Activated T-cell treated with anti-CD3 and anti-CD28 coated beads, Interleukin-2, amount 50 U/mL, for 24 hours (primary cell): Measurements from ENCODE around the gene PXMP4.

ENCODE experiments used
- DNase-seq: peaks from one replicate; pipeline ENCODE4 v3.0.0-alpha.2; 2020
- H3K27ac Mint-ChIP-seq: 2 replicates; pipeline ENCODE4 v1.8.0; 2020; ENCODE audit warnings: mild to moderate bottlenecking, mixed read lengths
- H3K27me3 Mint-ChIP-seq: 2 replicates; pipeline ENCODE4 v1.8.0; 2020; ENCODE audit warnings: mixed read lengths
- H3K36me3 Mint-ChIP-seq: 2 replicates; pipeline ENCODE4 v1.8.0; 2020; ENCODE audit warnings: low read depth, mixed read lengths
- H3K4me1 Mint-ChIP-seq: 2 replicates; pipeline ENCODE4 v1.8.0; 2020; ENCODE audit warnings: low read depth, mixed read lengths
- H3K4me3 Mint-ChIP-seq: 2 replicates; pipeline ENCODE4 v1.8.0; 2020; ENCODE audit warnings: mild to moderate bottlenecking, moderate library complexity, mixed read lengths
- H3K9me3 Mint-ChIP-seq: 2 replicates; pipeline ENCODE4 v1.8.0; 2020; ENCODE audit warnings: mixed read lengths

The PXMP4 gene

DNA sequence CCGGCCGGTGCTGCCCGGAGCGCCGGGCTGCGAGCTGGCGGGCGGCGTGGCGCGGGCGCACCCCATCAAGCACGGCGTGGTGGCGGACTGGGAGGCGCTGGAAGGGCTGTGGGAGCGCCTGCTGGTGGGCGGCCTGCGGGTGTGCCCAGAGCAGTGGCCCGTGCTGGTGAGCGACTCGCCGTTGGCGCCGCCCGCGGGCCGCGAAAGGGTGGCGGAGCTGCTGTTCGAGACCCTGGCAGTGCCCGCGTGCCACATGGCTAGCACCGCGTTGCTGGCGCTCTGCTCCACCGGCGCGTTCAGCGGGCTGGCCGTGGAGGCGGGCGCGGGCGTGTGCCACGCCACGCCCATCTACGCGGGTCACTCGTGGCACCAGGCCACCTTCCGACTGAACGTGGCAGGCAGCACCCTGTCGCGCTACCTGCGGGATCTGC lies 52.9 kb downstream of the PXMP4 start:
- peak overlapping the region; percentile 89 for H3K27ac Mint-ChIP-seq
- H3K4me3 Mint-ChIP-seq: peak overlapping the region; percentile 84
- no peaks in the 10 kb centered on the region for H3K27me3 Mint-ChIP-seq
- peaks cover 42% of the 10 kb centered on the region for H3K4me1 Mint-ChIP-seq
- H3K9me3 Mint-ChIP-seq: no peaks in the 10 kb centered on the region
- H3K36me3 Mint-ChIP-seq: peaks cover 31% of the 10 kb centered on the region
- peak; percentile 80 for DNase-seq

DNA sequence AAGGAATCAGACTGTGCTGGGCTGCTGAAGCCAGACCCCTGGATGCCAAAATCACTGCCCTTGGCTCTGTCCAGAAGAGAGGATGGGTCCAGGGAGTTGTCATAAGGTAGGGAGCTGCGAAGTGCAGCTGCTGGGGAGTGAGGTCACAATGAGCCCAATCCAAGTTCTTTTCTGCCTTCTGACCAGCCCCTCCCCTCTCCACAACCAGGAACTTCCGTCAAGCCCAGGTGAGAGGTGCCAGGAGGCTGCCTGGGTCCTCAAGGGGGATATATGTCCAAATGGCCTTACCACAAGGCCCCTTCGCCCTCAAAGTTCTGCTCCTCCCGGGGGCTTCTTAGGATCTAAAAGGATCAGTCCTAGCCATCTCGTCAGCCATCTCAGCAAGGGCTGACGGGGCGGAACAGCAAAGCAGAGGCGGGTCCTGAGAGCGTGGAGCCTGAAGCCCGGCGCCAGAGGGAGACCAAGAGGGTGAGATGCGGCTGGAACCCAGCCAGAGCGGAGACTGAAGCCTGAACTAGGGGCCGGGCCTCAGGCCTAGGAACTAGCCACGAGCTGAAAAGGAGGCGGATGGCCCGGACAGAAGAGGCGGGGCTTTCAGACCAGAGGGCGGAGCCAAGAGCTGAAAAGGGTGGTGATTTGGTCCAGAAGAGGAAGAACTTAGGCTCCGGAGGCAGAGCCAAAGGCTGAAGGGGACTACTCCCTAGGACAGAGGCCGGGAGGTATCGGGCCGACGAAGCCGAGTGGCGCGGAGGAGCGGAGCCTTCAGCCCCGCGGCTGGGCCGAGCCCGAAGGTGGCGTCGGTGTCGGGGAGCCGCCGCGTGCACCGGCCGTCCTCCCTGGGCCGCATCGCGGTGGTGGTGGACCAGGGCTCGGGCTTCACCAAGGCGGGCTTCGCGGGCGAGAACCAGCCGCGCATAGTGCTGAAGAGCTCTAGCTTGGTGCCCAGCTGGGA lies 53.5 kb downstream of the PXMP4 start, which contains the start of gene ACTL10:
Gene ACTL10, plus strand, starts transcription at position 651 of the 952 bp plus-strand sequence. CDS start 555 bp downstream, outside the sequence.
- peak within 1 kb of the TSS; percentile 95 for H3K27ac Mint-ChIP-seq
- peak; percentile 92 for DNase-seq
- no peaks in the 10 kb centered on the region for H3K9me3 Mint-ChIP-seq
- H3K36me3 Mint-ChIP-seq: peaks cover 31% of the 10 kb centered on the region
- H3K4me1 Mint-ChIP-seq: peaks cover 40% of the 10 kb centered on the region
- peak within 1 kb of the TSS; percentile 84 for H3K4me3 Mint-ChIP-seq
- no peaks in the 10 kb centered on the region for H3K27me3 Mint-ChIP-seq

DNA sequence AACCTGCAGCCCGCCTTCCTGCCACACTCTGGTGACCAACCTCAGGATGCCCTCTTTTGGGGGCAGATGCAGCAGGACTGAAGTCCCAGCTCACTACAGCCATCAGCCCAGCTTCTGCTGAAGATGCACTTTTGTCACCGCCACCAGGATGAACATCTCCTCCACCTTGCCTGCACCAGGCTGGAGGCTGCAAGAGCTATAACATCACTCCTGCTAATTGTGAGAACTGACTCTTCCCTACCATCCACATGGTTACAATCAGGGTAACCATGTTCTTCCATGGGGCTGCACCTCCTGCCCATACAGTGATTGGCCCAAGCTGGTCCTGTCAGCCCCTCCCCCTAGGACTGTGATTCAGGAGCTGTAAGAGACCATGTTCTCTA lies 55.4 kb downstream of the PXMP4 start:
- H3K9me3 Mint-ChIP-seq: no peaks in the 10 kb centered on the region
- H3K27me3 Mint-ChIP-seq: no peaks in the 10 kb centered on the region
- H3K27ac Mint-ChIP-seq: peak overlapping the region; percentile 91
- DNase-seq: no peak
- H3K4me1 Mint-ChIP-seq: peaks cover 40% of the 10 kb centered on the region
- H3K4me3 Mint-ChIP-seq: peak overlapping the region; percentile 84
- H3K36me3 Mint-ChIP-seq: peaks cover 23% of the 10 kb centered on the region

DNA sequence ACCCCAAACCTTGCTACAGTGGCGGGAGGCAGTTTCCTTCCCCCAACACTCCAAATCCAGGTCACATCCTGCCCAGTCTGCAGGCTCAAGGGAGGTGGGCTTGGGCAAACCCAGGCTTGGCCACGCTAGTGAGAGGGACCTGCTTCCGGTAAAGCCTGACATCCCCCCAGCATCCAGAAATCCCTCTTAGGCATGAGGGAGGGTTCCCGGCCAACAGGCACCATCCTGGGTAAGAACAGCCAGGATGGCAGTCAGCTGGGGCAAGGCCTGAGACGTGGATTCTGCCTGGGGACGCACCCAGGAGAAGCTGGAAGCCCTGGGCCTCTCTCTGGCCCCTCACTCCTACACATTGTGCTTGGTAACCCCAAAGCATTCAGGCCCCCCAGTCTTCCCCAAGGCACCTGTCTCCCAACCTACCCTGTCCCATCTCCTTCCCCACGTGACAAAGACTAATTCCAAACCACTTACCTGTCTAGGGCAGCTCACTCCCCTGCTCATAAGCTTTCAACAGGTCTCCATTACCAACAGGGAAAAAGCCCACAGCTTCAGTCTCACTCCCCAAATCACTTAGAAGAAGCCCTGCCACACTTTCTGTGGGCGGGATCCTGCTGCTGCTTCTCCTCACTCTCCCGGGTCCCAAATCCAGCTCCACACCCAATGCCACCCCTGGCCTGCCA lies 55.9 kb downstream of the PXMP4 start:
- H3K4me1 Mint-ChIP-seq: peaks cover 40% of the 10 kb centered on the region
- H3K27ac Mint-ChIP-seq: peak overlapping the region; percentile 91
- no peaks in the 10 kb centered on the region for H3K9me3 Mint-ChIP-seq
- H3K27me3 Mint-ChIP-seq: no peaks in the 10 kb centered on the region
- H3K36me3 Mint-ChIP-seq: peaks cover 23% of the 10 kb centered on the region
- no peak for DNase-seq
- peak overlapping the region; percentile 84 for H3K4me3 Mint-ChIP-seq

DNA sequence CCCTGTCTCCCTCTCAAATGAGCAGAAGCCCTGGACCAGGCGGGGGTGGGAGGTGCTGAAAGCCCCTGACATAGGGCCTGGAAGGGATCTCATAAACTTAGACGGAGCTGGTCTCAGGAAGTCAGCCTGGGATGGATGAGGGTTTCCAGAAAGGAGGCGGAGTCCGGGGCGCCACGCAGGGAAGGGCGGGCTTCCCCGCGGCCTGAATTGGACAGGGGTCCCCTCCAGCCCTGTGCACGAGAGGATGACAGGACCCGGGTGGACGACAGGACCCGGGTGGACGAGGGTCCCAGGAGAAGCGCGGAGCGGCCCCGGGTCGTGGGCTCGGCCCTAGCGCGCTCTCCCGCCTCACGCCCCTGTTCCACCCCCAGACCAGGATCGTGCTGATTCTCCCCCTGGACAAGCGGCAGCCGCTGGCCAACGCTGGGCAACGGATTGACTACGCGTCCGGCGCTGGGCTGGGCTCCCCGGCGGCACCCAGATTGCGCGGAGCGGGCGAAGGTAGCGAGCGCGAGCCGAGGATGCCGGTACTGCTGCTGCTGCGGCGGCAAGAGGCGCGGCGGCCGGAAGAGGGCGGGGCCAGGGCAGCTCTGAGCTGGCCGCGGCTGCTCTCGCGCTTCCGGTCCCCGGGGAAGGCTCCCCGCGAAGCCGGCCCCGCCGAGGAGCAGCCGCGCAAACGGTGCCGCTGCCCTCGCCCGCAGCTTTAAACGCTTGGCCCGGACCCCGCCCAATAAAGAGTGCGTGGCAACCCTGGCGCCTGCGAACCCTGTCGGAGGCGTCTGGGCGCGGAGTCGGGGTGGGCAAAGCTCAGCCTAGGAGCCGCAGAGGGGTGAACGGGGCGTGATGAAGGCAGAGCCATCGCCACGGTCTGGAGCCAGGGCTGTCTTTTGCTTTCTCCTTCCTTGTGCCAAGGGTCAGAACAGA lies 56.7 kb downstream of the PXMP4 start:
- peak overlapping the region; percentile 84 for H3K4me3 Mint-ChIP-seq
- H3K36me3 Mint-ChIP-seq: peaks cover 19% of the 10 kb centered on the region
- DNase-seq: peak; percentile 90
- H3K27me3 Mint-ChIP-seq: no peaks in the 10 kb centered on the region
- peak overlapping the region; percentile 91 for H3K27ac Mint-ChIP-seq
- no peaks in the 10 kb centered on the region for H3K9me3 Mint-ChIP-seq
- H3K4me1 Mint-ChIP-seq: peaks cover 34% of the 10 kb centered on the region

DNA sequence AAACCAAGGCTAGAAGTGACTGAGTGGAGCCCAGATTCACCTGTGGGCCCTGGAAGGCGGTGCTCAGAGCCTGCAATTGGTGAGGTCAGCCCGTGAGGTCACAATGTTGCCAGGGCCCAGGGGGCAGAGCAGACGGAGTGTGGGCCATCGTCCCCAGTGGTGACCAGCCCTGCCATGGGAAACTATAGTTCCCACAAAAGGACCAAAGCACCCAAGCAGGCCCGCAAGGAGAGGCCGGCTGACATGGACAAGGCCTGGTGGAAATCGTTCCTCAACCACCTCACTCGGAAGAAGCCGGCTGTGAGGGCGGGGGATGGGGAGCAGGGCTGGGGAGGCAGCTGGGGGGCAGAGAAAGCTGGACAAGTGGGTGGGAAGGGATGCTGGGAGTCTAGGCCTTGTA lies 57.9 kb downstream of the PXMP4 start, which contains the start of gene C20orf144:
Gene C20orf144, plus strand, starts transcription at position 156 of the 400 bp plus-strand sequence. Its CDS starts 19 bp downstream, at position 175.
- H3K4me3 Mint-ChIP-seq: peak within 1 kb of the TSS; percentile 84
- no peak for DNase-seq
- H3K27ac Mint-ChIP-seq: peak within 1 kb of the TSS; percentile 91
- peaks cover 29% of the 10 kb centered on the region for H3K4me1 Mint-ChIP-seq
- no peaks in the 10 kb centered on the region for H3K27me3 Mint-ChIP-seq
- H3K36me3 Mint-ChIP-seq: peaks cover 12% of the 10 kb centered on the region
- no peaks in the 10 kb centered on the region for H3K9me3 Mint-ChIP-seq

DNA sequence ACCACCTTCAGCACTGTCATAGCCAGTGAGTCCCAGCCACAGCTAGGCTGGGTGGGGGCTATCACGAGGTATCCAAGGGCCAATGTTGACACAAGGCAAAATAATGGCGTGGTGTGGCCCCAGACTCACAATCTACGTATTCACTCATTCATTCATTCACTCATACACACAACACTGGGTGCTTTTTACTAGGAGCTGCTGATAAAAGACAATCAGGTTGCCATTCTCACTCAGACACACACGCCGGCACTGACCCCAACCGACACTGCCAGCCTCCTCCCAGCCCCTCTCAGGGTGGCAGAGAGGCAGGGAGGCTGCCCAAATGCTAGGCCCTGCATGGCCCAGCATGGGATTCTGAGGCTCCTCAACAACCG lies 59.4 kb downstream of the PXMP4 start:
- H3K9me3 Mint-ChIP-seq: no peaks in the 10 kb centered on the region
- peaks cover 10% of the 10 kb centered on the region for H3K36me3 Mint-ChIP-seq
- H3K27ac Mint-ChIP-seq: no peak overlapping the region
- H3K27me3 Mint-ChIP-seq: no peaks in the 10 kb centered on the region
- no peak overlapping the region for H3K4me3 Mint-ChIP-seq
- DNase-seq: no peak
- H3K4me1 Mint-ChIP-seq: peaks cover 21% of the 10 kb centered on the region

DNA sequence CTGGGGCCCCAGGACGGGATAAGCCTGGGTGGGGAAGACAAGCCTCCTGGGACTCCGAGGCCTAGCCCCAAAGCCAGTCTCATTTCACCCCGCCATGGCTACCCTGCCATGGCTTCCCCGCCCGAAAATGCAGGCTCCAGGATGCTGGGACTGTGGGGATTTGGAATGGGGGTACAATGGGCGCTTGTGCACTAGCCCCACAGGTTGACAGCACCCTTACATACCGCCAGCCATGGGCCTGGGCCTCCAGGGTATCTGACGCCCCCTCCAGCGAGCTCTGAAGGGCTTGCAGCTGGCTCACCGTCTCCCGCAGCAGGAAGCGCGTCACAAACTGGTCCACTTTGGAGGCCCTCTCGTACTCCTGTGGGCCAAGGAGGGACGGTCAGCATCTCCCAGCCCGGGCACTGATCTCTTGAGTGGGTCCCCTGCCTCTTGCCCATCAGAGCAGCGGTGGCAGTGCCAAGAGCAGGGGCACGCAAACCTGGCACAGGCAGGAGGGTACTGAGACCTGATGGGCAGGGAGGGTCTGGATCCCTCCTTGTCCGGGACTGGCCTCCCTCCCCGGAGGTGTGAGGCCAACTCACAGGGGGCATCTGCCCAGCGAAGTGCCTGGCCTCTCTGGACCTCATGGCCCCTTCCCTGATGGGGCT lies 60.0 kb downstream of the PXMP4 start:
- no peak overlapping the region for H3K27ac Mint-ChIP-seq
- H3K27me3 Mint-ChIP-seq: no peaks in the 10 kb centered on the region

DNA sequence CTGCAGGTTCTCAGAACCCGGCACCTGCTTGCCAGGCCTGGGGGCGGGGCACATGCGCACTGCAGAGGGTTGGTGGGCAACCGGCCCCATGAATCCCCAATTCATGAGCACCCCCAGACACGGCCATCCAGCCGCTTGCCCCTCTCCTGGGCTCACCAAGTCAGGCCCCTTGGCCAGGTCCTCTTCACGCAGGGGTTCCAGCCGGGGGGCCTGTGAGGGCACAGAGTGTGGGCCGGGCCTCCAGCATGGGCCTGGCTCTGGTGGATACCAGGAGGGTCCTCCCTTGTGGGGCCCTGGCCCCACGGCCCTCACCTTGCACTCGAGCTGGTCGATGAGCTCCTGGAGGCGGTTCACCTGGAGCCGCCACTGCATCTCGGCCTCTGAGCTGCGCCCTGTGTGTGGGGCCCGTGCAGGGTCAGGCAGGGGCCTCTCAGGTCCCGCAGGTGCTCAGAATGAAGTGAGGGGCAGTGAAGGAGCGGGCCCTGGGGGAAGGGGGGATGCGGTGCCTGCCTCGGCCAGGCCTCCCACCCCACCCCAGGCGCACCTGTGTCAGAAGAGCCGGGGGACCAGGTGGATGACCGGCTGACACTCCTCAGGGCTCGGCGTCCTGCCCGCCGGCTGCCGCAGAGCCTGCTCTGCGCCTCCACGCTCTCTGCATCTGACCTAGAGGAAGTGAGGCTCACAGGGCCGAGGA lies 60.6 kb downstream of the PXMP4 start:
- no peak for DNase-seq
- Mint-ChIP-seq H3K4me3 (no peak overlapping the region), H3K4me1 (peaks cover 10% of the 10 kb centered on the region), H3K9me3 (no peaks in the 10 kb centered on the region), H3K27ac (no peak overlapping the region), H3K36me3 (peaks cover 10% of the 10 kb centered on the region), H3K27me3 (no peaks in the 10 kb centered on the region)

More for the DNA sequence above, 60.0 kb downstream of the PXMP4 start:
- no peaks in the 10 kb centered on the region for H3K9me3 Mint-ChIP-seq
- no peak overlapping the region for H3K4me3 Mint-ChIP-seq
- no peak for DNase-seq
- H3K36me3 Mint-ChIP-seq: peaks cover 10% of the 10 kb centered on the region
- H3K4me1 Mint-ChIP-seq: peaks cover 17% of the 10 kb centered on the region

DNA sequence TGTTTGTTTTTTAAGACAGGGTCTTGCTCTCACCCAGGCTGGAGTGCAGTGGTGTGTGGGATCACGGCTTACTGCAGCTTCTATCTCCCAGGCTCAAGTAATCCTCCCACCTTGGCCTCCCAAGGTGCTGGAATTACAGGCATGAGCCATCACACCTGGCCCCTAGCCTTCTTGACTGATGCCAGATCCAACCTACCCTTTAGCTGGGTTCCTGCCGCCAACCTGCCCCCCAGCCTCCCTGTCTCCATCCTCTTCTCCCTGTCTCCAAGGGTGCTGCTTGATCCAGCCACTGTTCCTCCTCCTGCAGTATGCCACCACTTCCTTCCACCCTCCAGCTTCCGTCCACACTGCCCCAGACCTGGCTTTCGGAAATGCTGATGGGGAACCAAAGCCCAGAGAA lies 61.2 kb downstream of the PXMP4 start:
- H3K4me1 Mint-ChIP-seq: peaks cover 10% of the 10 kb centered on the region
- no peak overlapping the region for H3K4me3 Mint-ChIP-seq
- no peaks in the 10 kb centered on the region for H3K9me3 Mint-ChIP-seq
- H3K36me3 Mint-ChIP-seq: peaks cover 7% of the 10 kb centered on the region
- H3K27ac Mint-ChIP-seq: no peak overlapping the region
- H3K27me3 Mint-ChIP-seq: no peaks in the 10 kb centered on the region
- no peak for DNase-seq

DNA sequence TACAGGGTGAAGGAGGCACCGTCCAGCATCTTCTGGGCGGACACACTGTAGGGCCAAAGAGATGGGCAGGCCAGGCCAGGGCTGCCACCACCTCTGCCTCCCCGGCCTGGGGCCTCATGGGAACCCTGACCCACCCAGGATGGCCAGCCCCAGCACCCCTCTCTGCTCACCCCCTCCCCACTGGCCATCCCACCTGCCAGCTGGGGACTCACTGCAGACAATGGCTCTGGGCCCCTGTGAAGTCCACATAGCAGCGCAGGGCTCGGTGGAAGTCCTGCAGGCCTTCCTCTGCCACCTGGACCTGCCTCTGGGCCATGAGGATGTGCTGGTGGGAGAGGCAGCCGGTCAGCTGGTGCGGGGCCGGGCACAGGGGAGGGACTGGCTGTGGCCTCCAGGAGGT lies 61.6 kb downstream of the PXMP4 start:
- Mint-ChIP-seq H3K27ac (no peak overlapping the region), H3K36me3 (peaks cover 7% of the 10 kb centered on the region), H3K9me3 (no peaks in the 10 kb centered on the region), H3K4me1 (peaks cover 14% of the 10 kb centered on the region), H3K4me3 (no peak overlapping the region), H3K27me3 (no peaks in the 10 kb centered on the region)
- no peak for DNase-seq

DNA sequence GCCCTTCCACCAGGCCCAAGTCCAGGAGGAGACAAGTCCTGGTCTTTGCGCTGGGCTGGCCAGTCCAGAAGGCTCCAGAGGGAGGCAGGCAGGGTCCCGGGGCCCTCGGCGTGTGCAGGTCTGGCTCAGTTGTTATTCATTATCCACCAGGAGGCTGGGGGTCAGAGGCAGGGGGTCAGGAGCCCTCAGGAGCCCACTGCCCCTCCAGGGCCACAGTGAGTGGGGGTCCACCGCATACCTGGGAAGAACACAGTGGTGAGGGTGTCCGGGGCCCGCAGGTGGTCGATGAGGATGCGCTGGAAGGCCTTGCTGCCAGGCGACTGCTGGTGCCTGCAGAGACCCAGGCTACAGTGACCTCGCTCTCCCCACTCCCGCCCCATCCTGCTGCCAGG lies 62.4 kb downstream of the PXMP4 start:
- no peak overlapping the region for H3K27ac Mint-ChIP-seq
- H3K9me3 Mint-ChIP-seq: no peaks in the 10 kb centered on the region
- no peak overlapping the region for H3K4me3 Mint-ChIP-seq
- no peaks in the 10 kb centered on the region for H3K27me3 Mint-ChIP-seq
- H3K36me3 Mint-ChIP-seq: peaks cover 7% of the 10 kb centered on the region
- H3K4me1 Mint-ChIP-seq: peaks cover 18% of the 10 kb centered on the region
- no peak for DNase-seq
